ENCODE data around the gene TBL1X. TPM values are rescaled to one million over a fixed set of nuclear protein-coding genes. Genes with fewer than 3 reads are reported as not detected.

TBL1X gene
- total RNA-seq, 1 donor from 2014 or later: 6.5 TPM

DNA sequence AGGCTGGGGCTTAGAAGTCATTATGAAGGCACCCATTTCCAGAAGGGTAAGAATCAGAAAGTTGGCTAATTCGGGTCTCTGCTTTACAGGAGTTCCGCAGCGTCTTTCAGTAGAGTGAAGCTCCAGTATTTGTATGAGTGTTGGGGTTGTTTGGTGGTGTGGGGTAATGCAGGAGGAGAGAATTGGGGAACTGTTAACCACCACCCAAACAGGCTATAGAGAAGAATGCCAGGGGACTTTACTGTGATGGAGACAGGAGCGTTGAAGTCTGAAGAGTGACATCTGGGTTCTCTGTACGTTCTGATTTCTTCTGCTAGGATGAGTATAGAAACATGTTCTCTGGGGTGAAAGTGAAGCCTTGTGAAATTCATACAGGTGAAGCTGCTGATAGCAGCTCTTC is 96.3 kb downstream of the TBL1X start:
- TF ChIP-seq, protein P1, sequence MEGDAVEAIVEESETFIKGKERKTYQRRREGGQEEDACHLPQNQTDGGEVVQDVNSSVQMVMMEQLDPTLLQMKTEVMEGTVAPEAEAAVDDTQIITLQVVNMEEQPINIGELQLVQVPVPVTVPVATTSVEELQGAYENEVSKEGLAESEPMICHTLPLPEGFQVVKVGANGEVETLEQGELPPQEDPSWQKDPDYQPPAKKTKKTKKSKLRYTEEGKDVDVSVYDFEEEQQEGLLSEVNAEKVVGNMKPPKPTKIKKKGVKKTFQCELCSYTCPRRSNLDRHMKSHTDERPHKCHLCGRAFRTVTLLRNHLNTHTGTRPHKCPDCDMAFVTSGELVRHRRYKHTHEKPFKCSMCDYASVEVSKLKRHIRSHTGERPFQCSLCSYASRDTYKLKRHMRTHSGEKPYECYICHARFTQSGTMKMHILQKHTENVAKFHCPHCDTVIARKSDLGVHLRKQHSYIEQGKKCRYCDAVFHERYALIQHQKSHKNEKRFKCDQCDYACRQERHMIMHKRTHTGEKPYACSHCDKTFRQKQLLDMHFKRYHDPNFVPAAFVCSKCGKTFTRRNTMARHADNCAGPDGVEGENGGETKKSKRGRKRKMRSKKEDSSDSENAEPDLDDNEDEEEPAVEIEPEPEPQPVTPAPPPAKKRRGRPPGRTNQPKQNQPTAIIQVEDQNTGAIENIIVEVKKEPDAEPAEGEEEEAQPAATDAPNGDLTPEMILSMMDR (IDR thresholded peaks at IDR 0.05; ENCODE audit: partially characterized antibody, unreplicated experiment): no peak
- H3K4me1 Mint-ChIP-seq (ENCODE audit: low read depth, unreplicated experiment): no peaks in the 10 kb centered on the region
- DNase-seq: no peak
- H3K9me3 Mint-ChIP-seq (ENCODE audit: unreplicated experiment): peaks cover 1% of the 10 kb centered on the region
- no peak overlapping the region for H3K27ac Mint-ChIP-seq (ENCODE audit: unreplicated experiment)
- no peak overlapping the region for H3K4me3 Mint-ChIP-seq (ENCODE audit: unreplicated experiment)
- no peaks in the 10 kb centered on the region for H3K36me3 Mint-ChIP-seq (ENCODE audit: unreplicated experiment)
- no peaks in the 10 kb centered on the region for H3K27me3 Mint-ChIP-seq (ENCODE audit: unreplicated experiment)

- DNase-seq: no peak
- Mint-ChIP-seq H3K27me3 (ENCODE audit: unreplicated experiment) (no peaks in the 10 kb centered on the region), H3K9me3 (ENCODE audit: unreplicated experiment) (no peaks in the 10 kb centered on the region), H3K36me3 (ENCODE audit: unreplicated experiment) (no peaks in the 10 kb centered on the region), H3K27ac (ENCODE audit: unreplicated experiment) (no peak overlapping the region), H3K4me1 (ENCODE audit: low read depth, unreplicated experiment) (no peaks in the 10 kb centered on the region), H3K4me3 (ENCODE audit: unreplicated experiment) (no peak overlapping the region)
- TF ChIP-seq, protein P1 (IDR thresholded peaks at IDR 0.05; ENCODE audit: partially characterized antibody, unreplicated experiment): no peak
Observed at GRCh38 chrX:9562851-9563250, 98.0 kb downstream of the TBL1X start.

DNA sequence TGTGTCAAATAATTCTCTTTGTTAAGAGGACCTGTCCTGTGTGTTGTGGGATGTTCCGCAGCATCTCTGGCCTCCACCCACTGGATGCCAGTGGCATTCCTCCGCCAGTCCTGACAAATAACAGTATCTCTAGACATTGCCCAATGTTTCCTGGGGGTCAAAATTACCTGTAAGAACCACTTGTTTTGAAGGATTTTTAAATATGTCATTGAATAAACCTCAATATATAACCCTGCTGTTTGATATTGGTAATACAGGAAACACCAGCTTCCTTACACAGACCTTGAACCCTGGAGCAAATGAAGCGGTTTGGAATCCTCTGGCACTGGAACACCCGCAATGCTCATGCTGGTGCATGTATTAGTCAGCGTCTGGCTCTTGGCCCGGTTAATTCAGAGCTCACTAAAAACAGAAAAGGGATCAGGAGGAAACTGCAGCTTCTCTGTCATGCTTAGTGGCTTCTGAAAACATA is 101.3 kb downstream of the TBL1X start:
- Mint-ChIP-seq H3K4me3 (ENCODE audit: unreplicated experiment) (no peak overlapping the region), H3K36me3 (ENCODE audit: unreplicated experiment) (no peaks in the 10 kb centered on the region), H3K27ac (ENCODE audit: unreplicated experiment) (no peak overlapping the region), H3K27me3 (ENCODE audit: unreplicated experiment) (no peaks in the 10 kb centered on the region), H3K4me1 (ENCODE audit: low read depth, unreplicated experiment) (no peaks in the 10 kb centered on the region), H3K9me3 (ENCODE audit: unreplicated experiment) (peaks cover 2% of the 10 kb centered on the region)
- DNase-seq: no peak
- TF ChIP-seq, protein P1 (IDR thresholded peaks at IDR 0.05; ENCODE audit: partially characterized antibody, unreplicated experiment): no peak

DNA sequence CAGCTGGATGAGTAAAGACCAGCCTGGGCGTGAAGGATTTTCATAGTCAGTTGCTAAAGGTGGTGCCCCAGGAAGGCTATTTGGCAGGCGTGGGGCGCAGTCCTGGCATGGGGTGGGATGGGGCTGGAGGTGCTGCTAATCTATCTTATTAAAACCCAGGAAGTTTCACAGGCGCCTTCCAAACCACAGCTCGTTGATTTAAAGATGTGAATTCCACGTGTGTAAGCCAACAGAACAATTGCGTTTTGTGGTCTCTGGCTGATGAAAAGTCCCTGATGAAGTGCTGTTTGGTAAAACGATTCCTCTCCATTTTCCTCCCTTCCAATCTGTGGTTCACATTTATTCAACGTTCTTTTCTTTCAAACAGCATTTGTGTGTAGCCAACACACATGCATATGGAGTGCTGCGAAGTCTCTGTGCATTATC is 105.0 kb downstream of the TBL1X start:
- TF ChIP-seq, protein P1 (IDR thresholded peaks at IDR 0.05; ENCODE audit: partially characterized antibody, unreplicated experiment): no peak
- Mint-ChIP-seq H3K4me1 (ENCODE audit: low read depth, unreplicated experiment) (no peaks in the 10 kb centered on the region), H3K27me3 (ENCODE audit: unreplicated experiment) (peaks cover 1% of the 10 kb centered on the region), H3K36me3 (ENCODE audit: unreplicated experiment) (no peaks in the 10 kb centered on the region), H3K27ac (ENCODE audit: unreplicated experiment) (no peak overlapping the region), H3K9me3 (ENCODE audit: unreplicated experiment) (peaks cover 2% of the 10 kb centered on the region), H3K4me3 (ENCODE audit: unreplicated experiment) (no peak overlapping the region)
- DNase-seq: no peak

- H3K4me3 Mint-ChIP-seq (ENCODE audit: unreplicated experiment): no peak overlapping the region
- DNase-seq: no peak
- H3K36me3 Mint-ChIP-seq (ENCODE audit: unreplicated experiment): no peaks in the 10 kb centered on the region
- TF ChIP-seq, protein P1 (IDR thresholded peaks at IDR 0.05; ENCODE audit: partially characterized antibody, unreplicated experiment): no peak
- H3K4me1 Mint-ChIP-seq (ENCODE audit: low read depth, unreplicated experiment): no peaks in the 10 kb centered on the region
- no peak overlapping the region for H3K27ac Mint-ChIP-seq (ENCODE audit: unreplicated experiment)
- peaks cover 2% of the 10 kb centered on the region for H3K9me3 Mint-ChIP-seq (ENCODE audit: unreplicated experiment)
- peaks cover 1% of the 10 kb centered on the region for H3K27me3 Mint-ChIP-seq (ENCODE audit: unreplicated experiment)
Observed at GRCh38 chrX:9573282-9574106, 108.6 kb downstream of the TBL1X start.
